Activated CD4-positive, alpha-beta T cell treated with anti-CD3 and anti-CD28 coated beads, Interleukin-10, Interleukin-2, amounts not matched to agents 100 ng/mL and 50 ng/mL, durations not matched to agents 16 hours and 8 hours (primary cell): ENCODE results near the gene MAP3K7CL.
A peak's percentile ranks its signal among the peaks of the same experiment; 100 is the strongest.

Source experiments
- DNase-seq: peaks from one replicate; pipeline ENCODE4 v3.0.0-alpha.2; 2020

MAP3K7CL gene

DNA sequence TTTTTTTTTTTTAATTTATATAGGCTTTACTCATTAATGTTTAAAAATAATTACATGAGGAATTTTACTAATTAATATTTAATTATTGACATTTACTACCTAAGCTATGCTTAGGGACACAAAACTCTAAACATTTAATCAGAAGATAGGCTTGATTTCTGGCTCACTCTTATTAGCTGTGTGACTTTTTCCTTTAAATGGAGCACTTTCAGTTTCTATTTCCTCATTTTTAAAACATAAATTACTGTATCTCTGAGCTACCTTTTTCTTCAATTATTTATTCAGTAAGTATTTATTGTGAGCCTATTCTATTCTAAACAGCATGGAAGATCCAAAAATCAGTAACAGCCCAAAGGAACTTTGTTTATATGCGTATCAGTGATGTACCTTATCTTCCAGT lies 40.5 kb downstream of the MAP3K7CL start:
- no peak for DNase-seq

DNA sequence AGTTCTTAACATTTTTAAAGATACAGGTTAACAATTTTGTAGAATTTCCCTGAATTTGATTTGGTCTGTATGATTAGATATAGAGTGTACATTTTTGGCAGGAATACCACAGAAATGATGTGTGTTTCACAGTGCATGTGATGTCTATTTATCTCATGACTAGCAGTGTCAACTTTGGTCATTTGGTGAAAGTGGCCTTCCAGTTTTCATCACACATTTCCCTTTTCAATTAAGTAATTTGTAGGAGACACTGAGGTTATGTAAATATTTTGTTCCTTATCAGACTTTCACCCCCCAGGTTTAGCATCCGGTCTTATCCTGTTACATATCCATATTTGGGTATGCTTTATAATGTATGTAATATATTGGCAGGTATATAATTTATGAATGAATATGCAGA lies 41.8 kb downstream of the MAP3K7CL start:
- DNase-seq = no peak

DNA sequence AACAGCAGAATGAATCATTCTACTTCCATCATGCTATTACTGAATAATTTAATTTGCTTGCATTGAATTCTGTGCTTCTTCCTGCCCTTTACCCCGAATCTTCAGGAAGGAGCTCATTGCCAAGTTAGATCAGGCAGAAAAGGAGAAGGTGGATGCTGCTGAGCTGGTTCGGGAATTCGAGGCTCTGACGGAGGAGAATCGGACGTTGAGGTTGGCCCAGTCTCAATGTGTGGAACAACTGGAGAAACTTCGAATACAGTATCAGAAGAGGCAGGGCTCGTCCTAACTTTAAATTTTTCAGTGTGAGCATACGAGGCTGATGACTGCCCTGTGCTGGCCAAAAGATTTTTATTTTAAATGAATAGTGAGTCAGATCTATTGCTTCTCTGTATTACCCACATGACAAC lies 44.2 kb downstream of the MAP3K7CL start:
- DNase-seq = no peak

DNA sequence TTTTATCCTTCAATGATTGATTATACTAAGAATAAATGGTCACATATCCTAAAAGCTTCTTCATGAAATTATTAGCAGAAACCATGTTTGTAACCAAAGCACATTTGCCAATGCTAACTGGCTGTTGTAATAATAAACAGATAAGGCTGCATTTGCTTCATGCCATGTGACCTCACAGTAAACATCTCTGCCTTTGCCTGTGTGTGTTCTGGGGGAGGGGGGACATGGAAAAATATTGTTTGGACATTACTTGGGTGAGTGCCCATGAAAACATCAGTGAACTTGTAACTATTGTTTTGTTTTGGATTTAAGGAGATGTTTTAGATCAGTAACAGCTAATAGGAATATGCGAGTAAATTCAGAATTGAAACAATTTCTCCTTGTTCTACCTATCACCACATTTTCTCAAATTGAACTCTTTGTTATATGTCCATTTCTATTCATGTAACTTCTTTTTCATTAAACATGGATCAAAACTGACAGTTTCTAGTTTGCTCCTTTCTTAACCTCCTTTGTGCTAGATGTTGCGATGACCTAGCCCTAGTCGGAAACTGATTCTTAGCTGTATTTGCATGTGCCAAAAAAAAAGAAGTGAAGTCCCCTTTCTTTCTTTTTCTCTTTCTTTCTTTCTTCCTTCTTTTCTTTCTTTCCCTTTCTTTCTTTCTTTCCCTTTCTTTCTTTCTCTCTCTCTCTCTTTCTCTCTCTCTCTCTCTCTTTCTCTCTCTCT lies 45.1 kb downstream of the MAP3K7CL start:
- no peak for DNase-seq

DNA sequence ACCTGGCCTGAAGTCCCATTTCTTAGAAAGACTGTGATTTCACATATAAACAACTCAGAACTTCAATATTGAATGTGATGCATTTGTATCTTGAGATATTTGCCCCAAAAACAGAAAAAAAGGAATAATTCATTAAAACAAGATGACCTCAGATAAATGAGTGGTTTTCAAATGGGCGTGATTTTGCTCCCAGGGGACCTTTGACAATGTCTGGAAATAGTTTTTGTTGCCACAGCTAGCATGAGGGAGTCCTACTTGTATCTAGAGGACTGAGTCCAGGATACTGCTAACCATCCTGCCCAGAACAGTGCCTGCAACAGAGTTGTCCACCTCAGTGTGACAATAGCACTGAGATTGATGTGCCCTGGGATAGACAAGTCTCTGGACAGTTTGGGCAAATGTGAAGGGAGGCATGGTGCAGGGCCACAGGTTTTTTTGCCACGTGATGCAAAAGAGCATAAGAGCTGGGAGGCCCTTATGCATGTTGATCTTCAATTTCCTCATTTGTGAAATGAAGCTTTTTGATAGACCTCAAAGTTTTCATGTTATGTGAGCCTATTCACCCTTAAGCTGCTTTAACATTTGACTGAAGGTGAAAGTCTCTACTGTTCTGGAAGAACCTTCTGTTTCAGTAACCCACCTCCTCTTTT lies 46.2 kb downstream of the MAP3K7CL start:
- DNase-seq = no peak

DNA sequence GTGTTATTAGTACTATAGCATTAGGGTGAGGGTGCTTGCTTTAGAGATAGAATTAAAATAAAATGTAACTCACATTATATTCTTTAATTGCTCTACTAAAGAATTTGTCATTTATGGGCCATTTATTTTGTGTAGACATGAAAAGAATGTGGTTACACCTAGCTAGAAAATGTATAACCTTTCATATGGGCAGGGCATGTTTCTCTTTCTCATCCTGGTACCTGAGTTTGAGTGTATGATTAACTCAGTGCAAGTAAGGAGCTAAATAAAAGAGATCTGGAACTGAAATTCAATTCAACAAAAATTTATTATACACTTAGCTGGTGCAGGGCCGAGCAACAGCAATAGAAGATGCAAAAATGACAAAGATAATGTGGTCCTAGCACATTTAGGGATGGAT lies 47.4 kb downstream of the MAP3K7CL start:
- DNase-seq = no peak

DNA sequence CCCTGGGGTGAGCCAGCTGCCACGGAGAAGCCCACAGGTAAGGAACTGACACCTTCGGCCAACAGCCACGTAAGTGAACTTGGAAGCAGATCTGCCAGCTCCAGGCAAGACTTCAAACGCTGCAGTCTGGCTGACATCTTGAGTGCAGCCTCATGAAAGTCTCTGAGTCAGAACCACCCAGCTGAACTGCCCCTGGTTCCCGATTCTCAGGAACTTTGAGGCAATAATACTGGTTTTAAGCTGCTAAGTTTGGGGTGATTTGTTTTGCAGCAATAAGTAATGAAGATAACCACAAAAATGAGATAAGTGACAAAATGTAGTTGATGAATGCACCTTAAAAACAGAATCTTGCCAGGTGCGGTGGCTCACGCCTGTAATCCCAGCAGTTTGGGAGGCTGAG lies 48.5 kb downstream of the MAP3K7CL start:
- no peak for DNase-seq

DNA sequence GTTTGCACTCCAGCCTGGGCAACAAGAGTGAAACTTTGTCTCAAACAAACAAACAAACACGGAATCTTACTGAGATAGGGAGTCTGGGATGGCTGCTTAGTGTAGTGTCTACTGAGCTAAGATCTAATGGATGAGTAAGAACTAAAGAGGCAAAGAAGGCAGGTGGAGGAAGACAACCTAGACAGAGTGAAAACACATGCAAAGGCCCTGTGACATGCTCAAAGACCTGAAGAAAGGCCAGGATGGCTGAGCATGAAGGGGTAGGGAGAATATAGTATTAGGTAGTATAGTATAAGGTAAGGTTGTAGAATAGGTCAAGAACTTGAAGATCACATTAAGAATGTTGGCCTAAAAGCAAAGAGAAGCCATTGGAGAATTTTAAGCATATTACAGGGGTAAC lies 49.1 kb downstream of the MAP3K7CL start:
- no peak for DNase-seq

DNA sequence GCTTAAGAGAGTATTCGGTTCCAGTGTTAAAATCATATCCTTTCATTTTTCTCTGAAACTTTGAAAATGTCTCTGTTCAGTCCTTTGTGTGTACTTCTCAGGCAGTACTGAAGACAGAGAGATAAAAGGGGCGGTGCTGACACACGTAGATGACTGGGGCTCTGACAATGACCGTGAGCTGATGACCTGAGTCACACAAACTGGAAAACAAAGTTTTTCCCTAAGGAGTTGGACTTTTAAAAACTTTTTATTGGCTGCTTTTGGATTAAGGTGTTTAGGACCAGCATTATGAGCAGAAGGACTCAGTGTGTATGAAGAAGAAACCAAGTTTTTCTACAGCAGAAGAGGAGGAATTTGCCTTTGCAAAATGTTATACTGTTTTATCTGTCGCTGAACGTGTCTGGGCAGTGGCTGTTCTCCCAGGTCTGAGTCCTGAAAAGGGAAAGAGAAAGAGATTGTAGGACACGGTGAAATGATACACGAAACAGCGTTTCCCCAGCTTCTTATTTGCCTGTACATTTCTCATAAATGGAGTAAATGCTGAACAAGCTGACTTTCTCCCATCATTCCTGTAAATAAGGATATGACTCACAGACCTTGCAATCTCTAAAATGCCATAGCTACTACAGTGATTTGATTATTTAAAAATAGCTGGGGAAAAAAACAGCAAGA lies 51.5 kb downstream of the MAP3K7CL start:
- DNase-seq = peak; percentile 68

DNA sequence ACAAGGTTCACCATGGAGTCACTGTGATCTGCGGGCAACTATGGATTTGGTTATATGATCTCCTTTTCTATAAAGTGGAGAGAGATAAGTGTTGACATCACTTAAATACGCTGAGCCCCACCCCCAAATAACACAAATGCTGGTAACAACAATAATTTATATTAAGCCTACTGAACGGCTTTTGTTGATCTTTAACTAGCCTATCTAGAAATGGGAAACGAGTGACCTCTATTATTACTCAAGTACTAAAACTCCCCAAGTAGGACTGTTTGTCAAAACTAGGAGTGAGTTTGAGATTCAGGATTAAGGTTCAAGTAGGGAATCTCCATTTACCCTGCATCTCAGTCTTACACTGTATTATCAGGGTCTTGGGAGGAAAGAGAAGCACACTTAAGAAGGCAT lies 52.2 kb downstream of the MAP3K7CL start:
- no peak for DNase-seq

DNA sequence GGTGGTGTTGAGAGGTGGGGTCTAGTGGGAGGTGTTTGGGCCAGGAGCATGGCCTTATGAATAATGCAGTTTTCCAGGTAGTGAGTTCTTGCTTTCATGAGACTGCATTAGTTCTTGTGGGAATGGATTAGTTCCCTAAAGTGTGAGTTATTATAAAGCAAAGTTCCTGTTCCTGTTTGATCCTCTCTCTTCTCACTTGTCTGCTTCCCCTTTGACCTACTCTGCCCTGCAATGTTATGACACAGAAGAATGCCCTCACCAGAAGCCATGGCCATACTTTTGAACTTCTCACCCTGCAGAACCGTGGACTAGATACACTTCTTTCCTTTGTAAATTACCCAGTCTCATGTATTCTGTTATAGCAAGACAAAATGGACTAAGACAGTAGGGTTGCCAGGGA lies 53.6 kb downstream of the MAP3K7CL start:
- DNase-seq = no peak

DNA sequence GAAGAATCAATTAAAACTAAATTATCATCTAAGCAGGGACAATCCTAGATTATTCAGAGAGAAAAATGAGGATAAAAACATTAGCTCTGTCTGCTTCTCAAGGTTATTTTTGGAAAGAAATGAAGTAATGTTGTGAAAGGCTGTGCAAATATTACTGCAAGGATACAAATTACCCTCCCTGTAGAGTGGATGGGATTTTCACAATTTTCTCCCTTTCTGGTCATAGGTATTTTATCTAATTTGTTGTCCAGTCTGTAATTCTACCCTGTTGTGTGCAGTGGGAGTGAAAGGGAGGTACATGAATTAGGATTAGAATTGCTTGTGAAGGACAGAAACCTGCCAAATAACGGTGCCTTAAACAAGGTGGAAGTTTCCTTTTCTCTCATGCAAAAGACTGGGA lies 54.7 kb downstream of the MAP3K7CL start:
- no peak for DNase-seq

DNA sequence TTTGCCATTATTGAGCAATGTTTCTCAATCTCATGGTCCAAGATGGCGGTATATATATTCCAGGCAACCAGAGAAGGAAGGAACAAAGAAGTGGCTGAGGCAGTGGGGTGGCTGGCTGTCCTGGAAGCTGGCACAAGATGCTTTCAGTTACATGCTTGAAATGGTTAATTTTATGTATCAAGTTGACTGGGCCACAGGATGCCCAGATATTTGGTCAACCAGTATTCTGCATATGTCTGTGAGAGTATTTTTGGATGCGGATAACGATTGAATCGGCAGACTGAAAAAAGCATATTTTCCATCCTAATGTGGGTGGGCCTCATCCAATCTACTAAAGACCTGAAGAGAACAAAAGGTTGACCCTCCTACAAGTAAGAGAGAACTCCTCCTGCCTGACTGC lies 55.2 kb downstream of the MAP3K7CL start:
- no peak for DNase-seq

DNA sequence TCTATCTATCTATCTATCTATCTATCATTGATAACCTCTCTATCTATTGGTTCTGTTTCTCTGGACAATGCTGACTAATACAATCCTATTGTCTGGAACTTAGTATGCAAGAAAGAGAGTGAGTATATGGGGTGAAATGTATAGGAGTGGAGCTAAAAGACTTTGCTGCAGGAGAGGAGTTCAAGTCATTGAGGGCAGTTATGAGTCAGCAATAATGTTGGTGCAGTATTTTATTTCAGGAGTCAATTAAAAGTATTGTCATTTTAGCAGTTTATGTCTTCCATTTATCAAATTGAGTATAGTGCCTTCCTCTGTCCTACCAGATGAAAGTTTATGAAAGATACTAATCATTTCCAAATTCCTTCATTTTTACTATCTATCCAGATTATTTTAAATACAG lies 55.8 kb downstream of the MAP3K7CL start:
- no peak for DNase-seq

DNA sequence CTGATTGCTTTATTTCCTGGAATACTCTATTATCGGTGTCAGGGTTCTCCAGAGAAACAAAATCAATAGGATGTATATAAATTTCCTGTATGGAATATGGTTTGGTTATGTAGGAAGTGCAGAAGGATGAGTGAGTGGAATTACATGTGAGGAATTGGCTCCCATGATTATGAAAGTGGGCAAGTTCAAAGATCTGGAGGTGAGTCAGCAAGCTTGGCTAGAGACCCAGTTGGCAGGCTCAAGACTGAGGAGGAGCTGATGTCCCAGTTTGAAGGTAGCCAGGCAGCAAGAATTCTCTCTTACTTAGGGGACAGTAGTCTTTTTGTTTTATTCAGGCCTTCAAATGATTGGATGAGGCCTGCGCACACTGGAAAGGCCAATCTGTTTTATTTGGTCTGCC lies 57.5 kb downstream of the MAP3K7CL start:
- DNase-seq = no peak

DNA sequence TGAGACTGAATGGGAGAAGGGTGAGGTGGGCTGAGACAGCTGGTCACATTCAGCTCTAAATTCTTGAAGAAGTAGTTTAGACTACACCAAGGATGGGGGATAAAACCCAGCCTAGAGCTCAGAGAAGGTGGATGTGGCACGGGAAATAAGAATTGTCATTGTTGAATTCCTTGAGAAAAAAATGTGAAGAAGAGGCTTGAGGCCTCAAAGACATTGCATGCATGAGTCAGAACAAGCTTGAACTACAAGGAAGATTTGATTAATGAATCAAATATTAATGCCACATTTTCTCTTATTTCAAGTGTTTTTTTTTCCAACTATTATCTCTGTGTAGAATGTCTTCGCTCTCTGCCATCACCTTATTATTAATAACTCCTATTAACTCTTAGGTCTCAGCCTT lies 58.9 kb downstream of the MAP3K7CL start:
- DNase-seq = no peak

DNA sequence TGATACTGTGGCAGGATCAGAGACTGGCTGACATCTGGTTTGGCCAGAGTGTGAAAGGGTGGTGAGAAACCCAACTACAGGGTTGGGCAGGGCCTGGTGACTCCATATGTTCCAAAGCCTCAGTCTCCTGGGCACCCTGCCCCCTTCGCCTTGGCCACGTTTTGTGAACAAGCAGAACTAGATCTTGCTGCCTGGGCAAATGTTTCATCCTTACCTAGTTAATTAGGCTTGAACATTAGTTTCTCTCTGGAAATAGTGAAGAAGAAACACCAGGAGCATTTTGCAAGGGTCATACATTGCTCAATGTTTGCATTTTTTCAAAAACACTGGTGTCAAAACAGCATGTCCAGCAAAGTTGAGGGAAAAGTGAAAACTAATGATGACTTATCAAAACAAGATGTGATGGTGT lies 60.5 kb downstream of the MAP3K7CL start:
- DNase-seq = peak; percentile 21

DNA sequence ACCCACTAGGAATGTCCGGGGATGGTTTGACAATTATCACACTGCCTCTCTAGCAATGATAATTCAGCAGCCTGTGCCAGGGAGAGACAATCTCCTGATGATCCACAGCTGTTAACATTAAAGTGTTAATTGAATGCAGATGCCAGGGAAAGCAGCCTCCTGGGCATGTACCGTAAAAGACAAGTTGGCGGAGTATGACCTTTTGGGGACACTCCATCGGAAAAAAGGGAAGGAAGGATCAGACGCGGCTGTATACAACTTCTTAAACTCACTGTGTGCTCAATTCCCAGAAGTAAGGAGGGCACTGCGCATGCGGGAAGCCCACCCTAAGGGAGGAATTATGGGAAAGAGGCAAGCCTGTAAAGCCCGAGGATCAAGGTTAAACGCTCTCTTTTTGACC lies 62.6 kb downstream of the MAP3K7CL start:
- no peak for DNase-seq

DNA sequence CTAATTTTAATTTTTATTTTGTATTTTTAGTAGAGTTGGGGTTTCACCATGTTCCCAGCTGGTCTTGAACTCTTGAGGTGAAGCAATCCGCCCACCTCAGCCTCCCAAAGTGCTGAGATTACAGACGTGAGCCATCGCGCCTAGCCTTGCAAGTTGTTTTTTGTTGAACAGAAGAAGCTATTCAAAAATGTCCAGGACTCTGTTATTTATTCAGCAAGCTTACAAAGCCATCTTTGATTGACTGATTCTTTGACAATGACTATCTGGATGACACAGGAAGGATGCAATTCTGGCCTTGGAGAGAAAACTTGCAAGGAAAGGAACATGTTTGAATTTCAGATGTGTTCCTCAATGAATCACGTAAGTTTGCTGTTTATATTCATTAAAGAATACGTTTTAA lies 63.5 kb downstream of the MAP3K7CL start:
- no peak for DNase-seq

DNA sequence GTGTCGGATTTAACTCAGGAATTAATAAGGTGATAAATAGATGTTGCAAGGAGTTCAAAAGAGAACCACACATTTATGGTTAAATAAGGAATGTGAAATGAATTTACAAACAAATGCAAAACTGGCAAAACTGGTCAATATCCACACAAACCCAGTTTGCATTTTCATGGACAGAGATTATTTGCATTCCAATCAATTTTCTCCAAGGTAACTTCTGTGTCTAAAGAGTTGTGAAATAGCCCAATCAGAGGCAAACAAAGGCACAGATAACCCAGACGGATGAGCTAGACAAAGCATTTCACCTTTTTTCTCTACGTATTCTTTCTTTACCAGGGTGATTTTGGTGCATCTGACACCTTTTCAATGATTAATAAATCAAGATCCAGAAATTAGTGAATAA lies 63.9 kb downstream of the MAP3K7CL start:
- no peak for DNase-seq

DNA sequence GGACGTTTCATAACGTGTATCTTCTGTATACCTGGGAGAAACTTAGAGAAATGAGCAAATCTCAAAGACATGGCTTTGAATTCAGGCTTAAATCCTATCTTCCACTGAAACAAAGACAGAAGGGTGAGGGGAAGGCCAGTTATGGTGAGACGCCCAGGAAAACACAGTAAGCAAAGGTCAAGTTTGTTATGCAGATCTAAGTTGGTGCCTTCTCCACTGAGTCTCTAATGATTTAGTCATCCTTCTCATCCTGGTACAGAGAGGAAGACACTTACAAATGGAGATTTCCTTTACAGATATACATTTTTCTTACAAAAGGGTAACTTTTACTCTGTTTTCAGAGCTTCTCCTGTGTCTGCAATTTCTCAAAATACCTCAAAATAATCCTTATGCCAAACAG lies 64.4 kb downstream of the MAP3K7CL start:
- no peak for DNase-seq

DNA sequence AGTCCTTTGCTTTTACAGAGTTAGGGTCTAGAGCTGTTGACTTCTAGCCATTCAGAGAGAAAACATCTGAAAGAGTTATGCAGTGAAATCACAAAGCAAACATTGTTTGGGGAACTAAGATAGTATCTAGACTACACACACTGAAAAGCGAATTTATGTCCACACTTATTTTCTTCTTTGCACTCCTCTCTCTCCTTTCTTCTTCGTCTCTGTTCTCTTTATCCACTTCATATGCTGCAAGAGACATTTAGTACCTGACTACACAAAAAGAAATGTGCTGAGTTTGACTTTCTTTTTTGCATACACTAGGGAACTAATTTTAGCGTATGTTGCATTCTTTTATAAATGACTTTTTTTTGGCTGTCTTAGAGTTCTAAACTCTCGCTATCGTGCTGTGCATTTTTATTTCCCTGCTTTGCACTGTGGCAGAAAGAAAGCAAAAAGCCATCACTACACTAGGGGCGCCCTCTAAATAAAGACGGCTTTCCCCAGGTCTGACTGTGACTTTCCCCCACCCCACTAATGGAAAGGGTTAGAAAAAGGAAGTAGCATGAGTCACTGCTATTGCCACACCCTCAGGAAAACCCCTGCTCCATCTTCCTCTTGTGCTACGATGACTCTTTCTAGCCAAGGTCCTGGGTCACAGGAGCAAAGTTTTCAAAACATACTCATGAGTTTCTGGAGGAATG lies 65.7 kb downstream of the MAP3K7CL start:
- DNase-seq = peak; percentile 92

DNA sequence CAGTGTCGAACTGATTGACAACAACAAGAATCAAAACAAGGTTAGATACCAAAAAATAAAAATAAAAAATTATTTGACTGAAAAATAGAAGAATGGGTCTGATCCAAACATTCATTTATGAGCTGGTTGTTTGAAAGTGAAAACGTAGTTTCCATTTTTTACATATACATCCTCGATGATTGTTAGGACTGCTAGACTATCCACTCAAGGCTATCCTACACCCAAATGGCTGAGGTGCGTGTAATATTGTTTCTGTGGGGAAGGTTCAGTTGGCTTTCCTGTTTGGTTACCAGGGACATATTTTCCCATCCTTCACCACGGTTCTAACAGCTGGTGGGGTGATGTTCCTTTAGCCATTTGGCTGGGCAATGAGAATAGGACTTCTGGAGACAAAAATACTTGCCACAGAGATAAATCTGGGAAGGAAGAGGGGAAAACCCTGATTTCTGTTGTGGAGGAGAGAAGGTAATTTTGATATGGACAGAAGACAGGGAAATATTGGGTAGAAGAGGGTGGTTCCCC lies 66.3 kb downstream of the MAP3K7CL start:
- DNase-seq = no peak

DNA sequence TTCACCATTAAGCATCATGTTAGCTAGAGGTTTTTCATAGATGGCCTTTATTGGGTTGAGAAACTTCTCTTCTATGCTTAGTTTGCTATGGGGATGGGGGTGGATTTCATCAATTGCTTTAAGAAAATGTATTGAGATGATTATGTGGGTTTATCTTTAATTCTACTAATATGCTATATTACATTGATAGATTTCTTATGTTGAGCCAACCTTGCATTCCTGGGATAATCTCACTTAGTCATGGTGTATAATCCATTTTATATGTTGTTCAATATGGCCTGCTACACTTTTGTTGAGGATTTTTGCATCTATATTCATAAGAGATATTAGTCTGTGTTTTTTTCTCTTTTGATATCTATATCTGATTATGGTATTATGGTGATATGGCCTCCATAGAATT lies 70.7 kb downstream of the MAP3K7CL start:
- no peak for DNase-seq
